ENCODE data around the gene PI4KB.
"Not testable (repeated sequence)": the region's sequence is repeated elsewhere in the genome, so short reads cannot be mapped to it uniquely, and the experiment has no call there.

The PI4KB gene

DNA sequence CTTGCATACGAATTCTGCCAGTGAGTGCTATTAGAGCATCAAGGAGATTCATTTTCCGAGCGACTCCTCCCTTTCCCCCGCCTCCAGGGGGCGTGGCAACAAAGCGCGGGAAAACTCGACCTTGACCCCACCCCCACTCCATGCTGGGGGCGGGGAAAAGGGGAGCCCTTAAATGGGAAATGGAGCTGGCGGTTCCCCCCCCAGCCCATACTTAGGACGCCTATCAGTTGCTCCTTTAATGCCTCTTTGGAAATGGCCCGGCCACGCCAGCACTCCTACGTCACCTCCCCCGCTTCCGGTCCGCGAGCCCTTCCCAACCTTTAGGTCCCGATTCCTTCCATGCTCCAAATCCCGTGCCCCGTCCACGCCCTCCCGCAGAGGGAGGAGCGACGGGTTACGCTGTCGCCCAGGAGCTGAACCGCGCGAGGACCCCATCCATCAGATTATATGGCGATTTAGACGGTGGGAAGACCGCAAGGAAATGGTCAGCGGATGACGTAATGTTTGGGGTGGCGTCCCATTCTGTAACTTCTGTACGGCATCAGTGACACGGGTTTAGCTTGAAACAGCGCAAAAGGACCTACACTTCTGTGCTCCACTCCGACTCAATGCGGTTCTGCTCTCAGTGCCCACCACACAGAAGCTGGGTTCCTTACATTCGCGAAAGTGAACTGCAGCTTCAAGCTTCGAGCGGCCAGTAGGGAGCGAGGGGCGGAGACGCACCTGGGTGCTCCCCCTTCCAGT is 45.8 kb downstream of the PI4KB start:
- no peak for FAIRE-seq

DNA sequence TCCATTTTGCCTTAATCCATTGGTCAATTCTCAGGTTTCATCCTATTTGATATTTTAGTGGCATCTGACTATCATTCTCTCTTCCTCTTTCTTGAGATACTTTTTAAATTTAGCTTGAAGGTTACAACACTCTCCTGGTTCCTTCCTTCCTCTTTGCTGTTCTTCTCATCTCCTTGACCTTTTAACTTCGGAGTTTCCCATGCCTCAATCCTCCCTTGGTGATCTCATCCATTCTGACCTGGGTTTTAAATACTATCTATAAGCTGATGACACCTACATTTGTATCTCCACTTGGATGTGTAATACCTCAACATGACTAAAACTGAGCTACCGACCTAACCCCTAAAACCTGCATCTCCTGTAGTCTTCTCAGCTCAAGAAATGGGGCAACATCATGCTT is 50.0 kb downstream of the PI4KB start:
- DNase-seq (ENCODE audit: low spot score): no peak
- FAIRE-seq: no peak

More for the DNA sequence above, 45.8 kb downstream of the PI4KB start:
- peak; percentile 91 for DNase-seq (ENCODE audit: low spot score)

DNA sequence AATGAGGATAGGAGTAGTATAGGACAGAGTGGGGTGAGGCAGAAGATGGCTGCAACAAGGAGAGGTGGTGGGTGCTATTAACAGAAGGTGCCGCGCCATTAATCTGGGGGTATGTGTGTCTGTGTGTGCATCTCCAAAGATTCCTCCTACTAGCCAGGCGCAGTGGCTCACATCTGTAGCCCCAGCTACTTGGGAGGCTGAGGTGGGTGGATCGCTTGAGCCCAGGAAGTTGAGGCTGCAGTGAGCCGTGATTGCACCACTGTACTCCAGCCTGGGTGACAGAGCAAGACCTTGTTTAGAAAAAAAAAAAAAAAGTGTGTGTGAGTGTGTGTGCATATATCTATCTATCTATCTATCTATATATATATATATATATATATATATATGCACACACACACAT is 51.9 kb downstream of the PI4KB start:
- not testable (repeated sequence) for FAIRE-seq; DNase-seq (ENCODE audit: low spot score)

DNA sequence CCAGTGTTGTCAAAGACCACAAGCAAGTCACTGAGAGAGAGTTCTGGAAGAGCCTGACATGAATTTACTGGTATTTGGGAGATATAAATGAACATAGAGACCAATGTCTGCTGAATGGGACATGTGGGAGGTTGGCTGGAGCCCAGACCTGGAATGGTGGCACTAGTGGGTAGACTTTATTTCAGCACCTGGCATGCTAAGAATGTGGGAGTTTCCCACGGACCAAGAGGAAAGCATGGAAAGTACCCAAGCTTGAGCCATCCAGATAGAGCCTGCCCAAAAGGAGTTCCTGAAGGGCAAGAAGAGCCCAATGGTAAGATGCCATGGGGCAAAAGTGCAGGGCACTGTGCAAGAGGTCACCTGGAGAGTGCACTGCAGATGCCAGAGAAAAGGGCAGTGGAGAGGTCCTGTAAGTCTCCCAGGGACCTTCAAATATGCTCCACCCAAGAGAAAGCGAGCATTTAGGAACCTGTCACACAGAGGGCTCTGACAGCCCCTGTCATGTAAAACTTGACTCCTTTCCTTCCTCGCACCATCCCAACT is 53.2 kb downstream of the PI4KB start:
- DNase-seq (ENCODE audit: low spot score) (no peak), FAIRE-seq (no peak)

DNA sequence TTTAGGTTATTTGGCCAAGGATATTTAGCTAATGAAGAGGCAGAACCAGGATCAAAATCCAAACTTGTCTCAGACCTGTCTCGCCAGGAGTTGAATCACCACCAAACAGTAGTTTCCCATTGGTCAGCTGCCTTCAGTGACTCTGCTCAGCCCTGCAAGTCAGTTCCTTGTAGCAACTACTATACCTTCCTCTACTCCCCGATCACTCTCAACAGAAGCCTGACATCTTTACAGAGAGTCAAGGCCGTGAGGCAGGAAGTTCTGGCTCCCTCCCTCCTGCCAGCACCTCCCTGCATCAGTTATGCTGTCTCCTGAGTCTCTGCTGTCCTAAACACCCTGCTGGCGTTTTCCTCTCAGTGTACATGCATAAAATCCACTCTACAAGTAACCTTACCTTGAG is 59.5 kb downstream of the PI4KB start:
- FAIRE-seq: no peak
- no peak for DNase-seq (ENCODE audit: low spot score)

DNA sequence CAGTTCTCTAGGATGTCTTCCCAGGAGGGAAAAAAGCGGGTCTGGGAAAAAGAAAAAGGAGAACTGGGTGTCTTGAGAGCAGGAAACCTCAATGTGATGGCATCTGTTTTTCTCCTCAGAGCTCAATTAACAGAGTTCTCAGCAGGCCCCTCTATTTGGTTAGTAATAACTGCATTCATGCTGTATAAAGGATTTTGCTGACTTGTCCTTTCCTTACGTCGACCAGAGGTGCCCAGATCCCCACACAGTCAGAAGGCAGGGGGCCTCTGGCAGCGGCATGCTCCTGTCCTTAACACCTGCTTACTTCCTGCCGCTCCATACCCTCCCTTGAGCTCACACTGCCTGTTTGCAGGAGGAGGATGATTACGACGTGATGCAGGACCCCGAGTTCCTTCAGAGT is 60.4 kb downstream of the PI4KB start:
- DNase-seq (ENCODE audit: low spot score) (no peak), FAIRE-seq (no peak)

DNA sequence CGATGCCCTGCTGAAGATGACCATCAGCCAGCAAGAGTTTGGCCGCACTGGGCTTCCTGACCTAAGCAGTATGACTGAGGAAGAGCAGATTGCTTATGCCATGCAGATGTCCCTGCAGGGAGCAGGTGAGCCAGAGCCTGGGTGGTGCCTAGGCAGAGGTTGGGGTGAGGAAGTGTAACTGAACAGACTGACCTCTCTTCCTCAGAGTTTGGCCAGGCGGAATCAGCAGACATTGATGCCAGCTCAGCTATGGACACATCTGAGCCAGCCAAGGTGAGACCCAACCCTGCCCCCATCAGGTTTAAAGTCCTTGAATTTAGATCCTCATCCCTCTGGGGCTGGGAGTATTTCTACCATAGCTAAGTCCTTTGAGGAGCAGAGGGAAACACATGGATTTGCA is 60.9 kb downstream of the PI4KB start:
- FAIRE-seq: no peak
- no peak for DNase-seq (ENCODE audit: low spot score)

DNA sequence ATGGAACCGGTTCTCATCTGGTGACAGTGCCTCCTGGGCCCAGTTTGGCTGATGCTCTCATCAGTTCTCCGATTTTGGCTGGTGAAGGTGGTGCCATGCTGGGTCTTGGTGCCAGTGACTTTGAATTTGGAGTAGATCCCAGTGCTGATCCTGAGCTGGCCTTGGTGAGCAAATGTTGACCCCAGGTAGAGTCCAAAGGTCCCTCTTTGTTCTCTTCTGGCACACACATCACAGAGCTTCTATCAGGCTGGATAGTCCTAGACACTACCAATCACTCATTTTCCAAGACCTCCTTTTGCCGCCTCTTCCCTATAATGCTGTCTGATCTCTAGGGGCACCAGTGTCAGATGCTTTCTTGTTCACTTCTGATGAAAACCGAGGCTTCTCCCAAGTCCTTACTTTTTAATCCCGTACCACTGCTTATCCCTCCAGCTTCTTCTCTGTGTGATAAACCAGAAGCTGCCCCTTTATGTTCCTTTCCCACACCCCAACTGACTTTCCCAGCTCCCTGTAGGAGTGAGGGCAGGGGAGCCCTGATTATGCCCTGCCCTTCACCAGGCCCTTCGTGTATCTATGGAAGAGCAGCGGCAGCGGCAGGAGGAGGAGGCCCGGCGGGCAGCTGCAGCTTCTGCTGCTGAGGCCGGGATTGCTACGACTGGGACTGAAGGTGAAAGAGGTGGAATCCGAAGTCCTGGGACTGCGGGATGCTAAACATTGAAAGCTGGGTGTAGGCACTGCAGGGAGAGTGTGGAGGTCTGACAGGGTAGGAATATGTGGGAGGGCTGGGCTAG is 61.6 kb downstream of the PI4KB start:
- DNase-seq (ENCODE audit: low spot score) (no peak), FAIRE-seq (no peak)

DNA sequence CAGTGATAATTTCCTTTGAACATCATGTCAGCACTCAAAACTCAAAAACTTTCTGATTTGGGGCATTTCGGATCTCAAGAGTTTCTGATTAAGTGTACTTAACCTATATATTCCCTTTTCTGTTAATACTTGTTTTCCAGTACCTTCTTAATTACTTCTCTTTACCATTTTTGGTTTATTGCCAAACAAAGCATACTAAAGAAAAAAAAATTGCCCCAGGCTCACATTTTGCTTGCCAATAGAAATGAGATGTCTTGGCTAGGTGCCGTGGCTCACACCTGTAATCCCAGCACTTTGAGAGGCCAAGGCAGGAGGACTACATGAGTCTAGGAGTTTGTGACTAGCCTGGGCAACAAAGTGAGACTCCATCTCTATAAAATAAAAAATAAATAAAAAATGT is 67.9 kb downstream of the PI4KB start:
- DNase-seq (ENCODE audit: low spot score): no peak
- no peak for FAIRE-seq

DNA sequence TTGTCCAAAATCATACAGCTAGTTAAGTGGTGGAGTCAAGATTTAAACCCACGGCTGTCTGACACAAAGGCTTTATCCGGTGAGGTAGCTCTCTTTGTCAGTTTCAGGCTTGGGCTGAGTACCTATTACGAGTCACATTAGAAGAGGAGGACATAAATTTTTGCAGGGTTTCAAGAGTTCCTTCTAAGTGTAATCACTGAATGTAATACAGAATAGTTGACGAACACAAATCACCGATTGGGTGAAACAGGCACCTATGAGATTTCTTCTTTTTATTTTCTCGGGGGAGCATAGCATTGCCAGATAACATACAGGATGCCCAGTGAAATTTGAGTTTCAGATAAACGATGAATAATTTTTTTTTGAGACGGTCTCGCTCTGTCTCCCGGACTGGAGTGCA is 71.8 kb downstream of the PI4KB start:
- no peak for DNase-seq (ENCODE audit: low spot score)

DNA sequence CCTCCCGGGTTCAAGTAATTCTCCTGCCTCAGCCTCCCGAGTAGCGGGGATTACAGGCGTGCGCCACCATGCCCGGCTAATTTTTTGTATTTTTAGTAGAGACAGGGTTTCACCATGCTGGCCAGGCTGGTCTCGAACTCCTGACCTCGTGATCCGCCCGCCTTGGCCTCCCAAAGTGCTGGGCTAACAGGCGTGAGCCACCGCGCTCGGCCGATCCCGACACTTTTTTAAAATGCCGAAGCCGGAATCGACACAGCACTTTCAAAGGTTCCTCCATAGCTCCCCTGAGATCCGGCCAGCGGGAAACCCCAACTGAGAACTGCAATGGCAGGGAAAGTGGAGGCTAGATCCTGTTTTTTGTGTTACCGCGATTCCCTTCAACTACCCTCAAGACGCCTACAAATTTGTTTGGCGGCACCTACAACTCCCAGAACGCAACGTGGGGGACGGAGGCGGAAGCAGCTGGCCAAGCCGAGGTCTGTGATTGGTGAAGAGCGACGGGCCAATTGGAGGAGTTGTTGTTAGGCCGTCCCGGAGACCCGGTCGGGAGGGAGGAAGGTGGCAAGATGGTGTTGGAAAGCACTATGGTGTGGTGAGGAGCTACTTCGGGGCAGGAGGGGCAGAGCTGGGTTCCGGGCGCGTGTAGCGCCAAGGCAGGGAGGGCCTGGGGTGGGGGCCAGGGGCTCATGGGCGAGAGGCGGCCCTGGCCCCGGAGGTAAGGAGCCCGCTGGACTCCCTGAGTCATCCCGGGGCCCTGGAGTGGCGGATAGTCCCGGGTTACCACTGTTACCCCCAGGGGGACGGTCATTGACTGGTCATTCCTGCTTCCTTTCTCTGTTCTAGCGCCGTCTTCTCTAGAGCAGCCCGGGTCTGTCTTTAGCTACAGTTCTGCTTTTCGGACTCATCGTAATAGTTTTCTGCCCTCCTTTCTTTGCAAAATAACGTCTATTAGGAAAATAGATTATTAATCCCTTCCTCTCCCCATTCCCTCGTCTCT is 72.7 kb downstream of the PI4KB start, which contains the start of gene PSMD4:
Gene PSMD4 (plus strand): TSS at position 518 of the 997 bp plus-strand sequence. CDS start 49 bp downstream, at position 567.
- DNase-seq (ENCODE audit: low spot score): peak; percentile 100
- FAIRE-seq: peak; percentile 90

More for the DNA sequence above, 71.8 kb downstream of the PI4KB start:
- no peak for FAIRE-seq

DNA sequence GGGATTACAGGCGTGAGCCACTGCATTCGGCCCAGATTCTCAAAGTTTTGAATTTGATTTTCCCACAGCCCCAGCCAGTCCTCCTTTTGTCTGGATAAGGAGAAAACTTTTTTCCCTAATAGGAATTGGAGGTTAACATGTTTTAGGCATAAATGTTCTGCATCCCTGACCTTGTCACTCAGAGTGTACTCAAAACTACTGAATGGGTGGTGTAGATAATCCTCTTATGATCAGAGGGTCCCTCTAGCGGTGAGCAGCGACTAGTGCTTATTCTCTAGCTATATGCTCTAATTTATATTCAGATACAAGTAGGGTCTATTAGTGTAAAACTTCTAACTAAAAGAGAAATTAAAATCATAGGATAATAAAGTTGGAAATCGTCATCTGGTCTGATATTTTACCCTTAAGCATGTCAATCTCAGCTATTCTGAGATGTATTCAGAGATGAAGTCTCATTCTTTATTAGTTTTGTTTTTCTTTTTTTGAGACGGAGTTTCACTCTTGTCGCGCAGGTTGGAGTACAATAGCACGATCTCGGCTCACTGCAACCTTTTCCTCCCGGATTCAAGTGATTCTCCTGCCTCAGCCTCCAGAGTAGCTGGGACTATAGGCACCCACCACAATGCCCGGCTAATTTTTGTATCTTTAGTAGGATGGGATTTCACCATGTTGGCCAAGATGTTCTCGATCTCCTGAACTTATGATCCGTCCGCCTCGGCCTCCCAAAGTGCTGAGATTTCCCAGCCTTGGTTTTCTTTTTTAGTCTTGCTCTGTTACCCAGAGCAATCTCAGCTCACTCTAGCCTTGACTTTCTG is 75.4 kb downstream of the PI4KB start:
- FAIRE-seq (no peak), DNase-seq (ENCODE audit: low spot score) (peak; percentile 67)

DNA sequence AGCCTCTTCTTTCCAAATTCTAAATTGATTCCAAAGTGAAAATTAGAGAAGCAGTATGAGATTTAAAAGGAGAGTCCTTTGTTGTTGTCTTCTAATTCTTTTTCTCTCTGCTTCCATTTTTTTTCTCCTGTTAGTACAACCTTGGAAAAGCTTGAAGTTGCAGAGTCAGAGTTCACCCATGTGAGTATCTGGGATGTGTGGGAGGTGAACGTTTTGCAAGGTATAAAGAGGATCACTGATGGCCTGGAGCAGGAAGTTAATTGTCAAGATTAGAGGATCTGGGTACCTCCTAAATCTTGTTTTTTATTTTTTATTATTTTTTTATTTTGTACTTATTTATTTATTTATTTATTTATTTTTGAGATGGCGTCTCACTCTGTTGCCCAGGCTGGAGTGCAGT is 80.4 kb downstream of the PI4KB start:
- DNase-seq (ENCODE audit: low spot score): no peak
- FAIRE-seq: no peak

DNA sequence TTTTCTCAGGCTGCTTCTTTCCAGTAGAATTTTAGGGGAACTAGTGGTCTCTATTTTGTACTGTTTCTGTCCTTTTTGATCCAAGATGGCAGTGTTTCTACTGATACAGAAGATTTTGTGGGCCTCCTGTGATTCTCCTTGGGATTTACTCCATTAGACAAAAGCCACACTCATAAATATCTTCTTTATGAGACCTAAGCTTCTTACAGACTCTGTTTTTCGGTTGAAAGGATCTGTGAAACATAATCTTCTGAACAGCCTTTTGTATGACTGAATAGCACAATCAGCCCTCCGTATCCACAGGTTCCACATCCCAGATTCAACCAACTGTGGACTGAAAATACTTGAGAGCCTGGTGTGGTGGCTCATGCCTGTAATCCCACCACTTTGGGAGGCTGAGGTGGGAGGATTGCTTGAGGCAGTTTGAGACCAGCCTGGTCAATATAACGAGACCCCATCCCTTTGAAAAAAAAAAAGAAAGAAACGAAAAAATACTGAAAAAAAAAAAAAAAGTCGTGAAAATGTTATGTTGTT is 83.5 kb downstream of the PI4KB start:
- DNase-seq (ENCODE audit: low spot score) (no peak), FAIRE-seq (no peak)

DNA sequence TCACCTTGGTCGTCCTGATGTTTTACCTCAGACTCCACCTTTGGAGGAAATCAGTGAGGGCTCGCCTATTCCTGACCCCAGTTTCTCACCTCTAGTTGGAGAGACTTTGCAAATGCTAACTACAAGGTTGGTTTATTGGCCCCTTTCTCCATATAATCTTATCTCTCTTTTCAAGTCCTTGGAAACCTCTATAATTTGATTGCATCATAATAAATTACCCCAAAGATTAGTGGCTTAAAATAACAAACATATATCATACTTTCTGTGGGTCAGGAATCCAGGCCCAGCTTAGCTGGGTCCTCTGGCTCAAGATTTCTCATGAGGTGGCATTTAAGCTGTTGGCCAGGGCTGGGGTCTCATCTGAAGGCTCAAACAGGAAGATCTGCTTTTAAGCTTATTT is 84.8 kb downstream of the PI4KB start:
- FAIRE-seq (no peak), DNase-seq (ENCODE audit: low spot score) (no peak)

All from urothelium cell line (cell line).